HG03139 (cell line): ENCODE results near the gene NMNAT3.
"Not testable (repeated sequence)": the region's sequence is repeated elsewhere in the genome, so short reads cannot be mapped to it uniquely, and the experiment has no call there.

ENCODE experiments used
- ATAC-seq: cut with Tn5 transposase; IDR thresholded peaks from one replicate; pipeline ENCODE4 v1.9.1; 2021; ENCODE audit not compliant: unreplicated experiment

The NMNAT3 gene

DNA sequence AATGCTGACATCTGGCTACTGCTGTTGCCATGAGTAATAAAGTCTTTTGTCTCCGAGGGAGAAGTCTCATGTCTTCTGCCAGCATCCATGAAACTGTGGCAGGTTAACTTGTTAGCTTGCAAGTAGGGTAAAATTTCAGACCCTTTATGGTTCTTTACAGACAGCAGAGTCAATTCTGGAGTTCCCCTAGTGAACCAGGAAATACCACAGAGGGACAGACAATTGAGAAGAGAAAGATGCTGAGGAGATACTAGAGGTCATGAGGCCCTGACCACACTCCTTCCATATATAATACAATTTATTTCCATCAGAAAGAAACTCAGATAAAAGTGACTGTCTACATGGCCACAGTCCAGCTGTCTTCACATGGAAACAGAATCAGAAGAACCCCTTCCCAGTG, 38.1 kb downstream of the NMNAT3 start:
- ATAC-seq = no peak

DNA sequence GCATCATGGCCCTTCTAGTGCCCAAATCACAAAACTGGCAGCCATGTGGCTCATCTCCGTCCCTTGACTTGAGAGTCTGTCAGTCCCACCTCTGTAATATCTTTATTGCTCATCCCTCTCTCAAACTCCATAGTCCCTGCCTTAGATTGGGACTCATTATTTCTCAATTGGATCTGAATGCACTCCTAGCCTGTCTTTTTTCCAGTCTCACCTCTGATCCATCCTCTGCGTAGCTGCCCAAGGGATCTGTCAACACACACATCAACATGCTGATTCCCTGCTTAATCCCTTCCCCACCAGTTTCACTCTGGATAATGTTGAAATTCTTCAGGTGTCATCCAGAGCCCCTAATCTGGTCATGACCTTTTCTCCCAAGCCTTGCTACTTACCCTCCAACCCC, 39.3 kb downstream of the NMNAT3 start:
- ATAC-seq = no peak

DNA sequence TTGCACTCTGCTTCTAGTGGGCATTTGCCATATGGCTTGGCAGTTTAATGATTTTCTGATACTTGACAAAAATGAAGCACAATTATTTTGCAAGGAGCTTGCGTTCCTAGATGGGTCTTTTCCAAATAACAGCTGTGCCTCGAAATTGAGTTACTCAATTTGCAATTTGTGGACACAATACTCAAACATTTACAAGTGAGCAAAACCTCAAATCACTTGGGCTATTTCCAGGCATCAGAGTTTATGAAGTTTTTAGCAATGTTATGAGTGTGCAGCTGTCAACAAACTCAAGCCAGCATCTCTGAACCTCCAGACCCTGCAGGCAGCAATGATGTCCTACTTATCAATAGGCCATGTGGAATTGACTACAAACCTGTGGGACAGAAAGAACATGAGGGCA, 41.3 kb downstream of the NMNAT3 start:
- no peak for ATAC-seq

DNA sequence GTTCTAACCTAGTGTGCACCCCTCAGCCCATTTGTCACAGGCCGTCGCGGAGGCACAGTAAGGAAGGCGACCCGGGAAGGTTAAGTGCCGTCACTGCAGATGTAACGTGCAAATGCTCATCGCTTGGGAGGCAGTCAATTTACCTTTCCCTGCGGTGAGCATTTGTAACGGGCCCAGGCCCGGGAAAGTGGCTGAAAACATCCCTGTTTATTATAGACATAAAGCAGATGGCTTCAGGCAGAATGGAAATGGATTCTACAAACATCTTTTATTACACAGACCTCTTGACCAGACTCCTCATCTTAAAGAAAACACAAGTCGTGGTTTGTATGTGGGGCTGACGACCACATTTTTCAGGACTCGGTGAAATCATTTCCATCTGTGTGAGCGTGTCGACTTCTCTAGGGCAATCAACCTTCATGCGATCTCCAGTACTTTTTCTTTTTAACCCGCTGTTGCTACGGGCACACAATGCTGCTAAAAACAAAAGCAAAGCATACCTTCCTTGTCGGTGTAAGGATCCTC, 43.6 kb downstream of the NMNAT3 start:
- ATAC-seq = no peak

DNA sequence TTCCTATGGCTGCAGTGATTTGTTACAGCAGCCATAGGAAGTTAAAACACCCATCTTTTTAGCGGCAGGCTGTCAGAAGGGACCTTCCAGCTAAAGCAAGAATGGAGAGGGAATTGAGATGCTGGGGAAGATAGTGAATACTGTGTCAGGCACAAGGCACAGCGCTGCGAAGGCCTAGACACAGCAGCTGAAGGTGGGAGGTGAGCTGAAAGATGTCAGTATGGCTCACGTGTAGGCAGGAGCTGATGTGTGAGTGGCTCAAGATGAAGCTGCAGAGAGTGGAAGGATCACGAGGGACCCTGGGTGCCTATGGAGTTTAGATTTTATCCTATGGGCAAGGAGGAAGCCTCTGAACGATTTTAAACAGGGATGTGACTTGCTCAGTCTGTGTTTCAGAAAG, 44.3 kb downstream of the NMNAT3 start:
- no peak for ATAC-seq

DNA sequence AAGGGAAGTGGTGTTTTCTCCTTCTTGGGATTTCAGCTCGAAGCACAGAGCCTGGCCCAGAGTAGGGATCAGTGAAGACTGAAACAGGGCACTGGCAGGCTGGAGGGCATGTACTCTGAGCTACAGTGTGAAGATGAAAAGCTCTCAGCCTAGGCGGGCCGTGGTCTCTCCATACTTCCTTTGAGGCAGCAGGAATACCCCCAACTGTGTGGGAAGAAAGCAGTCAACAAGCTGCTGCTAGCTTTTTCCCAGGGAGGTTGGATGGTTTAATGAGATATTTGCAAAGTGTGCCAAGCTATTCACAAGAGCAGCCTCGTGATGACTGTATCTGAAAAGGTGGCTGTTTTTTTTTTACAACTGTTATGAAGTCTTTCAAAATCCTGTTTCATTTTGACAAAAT, 47.2 kb downstream of the NMNAT3 start:
- ATAC-seq = no peak

DNA sequence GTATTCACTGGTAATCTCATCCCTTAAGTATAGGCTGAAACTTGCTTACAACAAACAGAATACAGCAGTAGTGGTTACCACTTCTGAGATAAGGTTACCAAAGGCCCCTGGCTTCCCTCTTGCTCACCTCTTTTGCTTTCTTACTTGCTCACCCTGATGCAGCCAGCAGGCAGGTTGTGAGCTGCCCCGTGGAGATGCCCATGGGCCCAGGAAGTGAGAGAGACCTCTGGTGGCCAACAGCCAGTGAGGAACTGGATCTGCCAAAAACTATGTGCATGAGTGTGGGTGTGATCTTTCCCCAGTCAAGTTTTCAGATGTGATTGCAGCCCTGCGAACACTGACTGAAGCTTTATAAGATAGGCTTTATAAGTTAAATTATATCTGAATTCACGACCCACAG, 48.7 kb downstream of the NMNAT3 start:
- ATAC-seq = peak; percentile 63

DNA sequence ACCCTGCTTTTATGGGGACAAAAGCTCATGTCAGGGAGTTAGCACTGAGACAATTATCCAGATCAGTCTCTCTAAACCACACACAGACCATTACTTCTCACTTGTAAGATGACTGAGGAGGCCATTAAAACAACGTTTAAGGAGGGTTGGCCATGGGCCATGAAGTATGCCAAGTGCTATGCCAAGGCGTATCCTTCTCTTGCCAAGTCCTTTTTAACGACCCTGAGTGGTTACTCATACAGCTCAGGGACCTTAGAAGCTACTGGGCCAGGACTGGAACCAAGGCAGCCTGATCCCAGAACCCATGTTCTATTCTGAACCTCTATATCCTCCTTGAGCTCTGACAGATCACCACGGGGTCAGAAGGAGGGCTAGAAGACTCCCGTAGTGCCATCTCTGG, 50.0 kb downstream of the NMNAT3 start:
- ATAC-seq = no peak

DNA sequence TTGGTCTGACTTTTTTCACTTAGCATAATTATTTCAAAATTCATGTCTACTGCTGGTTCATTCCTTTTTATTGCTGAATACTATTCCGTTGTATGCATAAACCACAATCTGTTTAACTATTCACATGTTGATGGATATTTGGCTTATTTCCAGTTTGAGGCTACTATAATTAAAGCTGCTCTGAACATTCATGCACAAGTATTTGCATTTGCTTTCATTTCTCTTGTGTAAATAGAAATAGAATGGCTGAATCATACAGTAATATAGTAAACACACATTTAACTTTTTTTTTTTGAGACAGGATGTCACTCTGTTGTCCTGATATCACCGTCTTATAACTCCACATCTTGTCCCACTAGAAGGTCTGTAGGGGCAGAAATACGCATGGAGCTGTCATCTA, 57.3 kb downstream of the NMNAT3 start:
- no peak for ATAC-seq

DNA sequence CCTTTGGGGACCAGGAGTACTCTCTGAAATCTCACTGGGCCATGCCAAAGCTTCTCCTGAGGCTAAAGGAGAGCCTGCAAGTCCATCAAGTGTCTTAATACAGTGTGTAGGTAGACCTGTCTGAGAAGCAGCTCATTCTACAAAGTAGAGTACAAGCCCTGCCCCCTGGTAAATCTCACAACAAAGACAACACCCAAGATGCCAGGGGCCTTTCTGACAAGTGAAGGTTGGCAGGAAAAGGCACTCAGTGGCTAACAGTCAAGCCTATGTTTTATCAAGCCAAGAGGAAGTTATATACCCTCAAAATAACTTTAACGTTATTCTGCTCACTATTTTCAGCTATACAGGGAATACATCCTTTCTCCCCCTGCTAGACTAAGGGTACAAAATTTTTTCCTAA, 58.3 kb downstream of the NMNAT3 start:
- no peak for ATAC-seq

DNA sequence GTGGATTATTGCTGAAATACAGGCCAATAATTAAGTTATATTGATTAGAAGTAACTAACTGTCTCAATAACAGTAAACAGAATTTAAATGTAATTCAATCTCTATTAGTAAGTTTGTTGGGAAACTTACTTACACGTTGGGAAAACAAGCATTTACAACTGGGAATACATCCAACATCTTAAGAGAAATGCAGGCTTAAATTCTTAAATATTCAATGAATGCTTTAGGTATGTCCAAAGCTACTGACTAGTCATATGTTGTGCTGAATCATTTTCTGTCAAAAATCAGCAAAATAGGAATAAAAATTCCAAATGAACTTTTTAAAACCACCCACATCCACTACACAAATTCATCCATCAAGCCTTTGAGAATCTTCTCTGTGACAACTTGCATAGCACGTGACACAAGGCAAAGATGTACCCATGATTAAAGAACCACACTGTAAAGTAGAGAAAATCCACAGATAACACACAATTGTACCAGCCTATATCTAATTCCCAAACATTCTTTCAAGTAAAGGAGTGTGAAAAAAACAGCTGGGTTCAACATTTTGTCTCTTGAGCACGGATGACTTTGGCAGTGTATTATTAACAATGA, 60.0 kb downstream of the NMNAT3 start:
- no peak for ATAC-seq

DNA sequence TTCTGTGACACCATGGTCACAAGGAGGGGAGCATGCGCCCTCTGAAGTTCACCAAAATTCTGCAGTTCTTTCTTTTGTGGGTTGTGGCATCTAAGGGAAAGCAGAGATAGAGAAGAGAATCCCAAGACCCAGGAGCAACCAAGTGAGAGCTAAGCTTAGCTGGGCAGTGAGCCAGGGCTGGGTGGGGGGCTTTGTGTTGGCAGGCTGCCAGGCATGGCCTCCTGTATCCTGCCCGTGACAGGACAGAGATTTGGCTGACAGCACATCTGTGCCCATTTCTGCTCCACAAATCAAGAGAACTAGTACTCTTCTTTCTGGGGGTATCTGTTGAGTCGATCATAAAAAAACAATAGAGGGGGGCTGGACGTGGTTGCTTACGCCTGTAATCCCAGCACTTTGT, 66.2 kb downstream of the NMNAT3 start:
- ATAC-seq = no peak

DNA sequence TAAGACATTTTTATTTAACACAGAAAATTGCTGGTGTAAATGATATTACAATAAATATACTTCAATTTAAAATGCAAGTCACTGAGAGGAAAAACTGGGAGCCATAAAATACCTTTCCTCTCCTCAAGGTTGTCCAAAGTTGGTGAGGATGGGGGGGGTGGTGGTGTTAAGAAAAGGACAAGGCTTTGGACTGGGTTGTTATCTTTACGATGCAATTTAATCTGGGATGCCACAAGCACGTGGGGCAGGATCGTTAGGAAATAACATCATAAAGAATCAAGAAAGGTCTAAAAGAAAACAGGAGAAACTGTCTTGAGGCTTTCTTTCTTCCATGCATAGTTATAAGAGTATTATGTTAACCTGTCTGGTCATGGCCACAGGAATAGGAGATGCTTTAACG, 66.9 kb downstream of the NMNAT3 start:
- no peak for ATAC-seq

DNA sequence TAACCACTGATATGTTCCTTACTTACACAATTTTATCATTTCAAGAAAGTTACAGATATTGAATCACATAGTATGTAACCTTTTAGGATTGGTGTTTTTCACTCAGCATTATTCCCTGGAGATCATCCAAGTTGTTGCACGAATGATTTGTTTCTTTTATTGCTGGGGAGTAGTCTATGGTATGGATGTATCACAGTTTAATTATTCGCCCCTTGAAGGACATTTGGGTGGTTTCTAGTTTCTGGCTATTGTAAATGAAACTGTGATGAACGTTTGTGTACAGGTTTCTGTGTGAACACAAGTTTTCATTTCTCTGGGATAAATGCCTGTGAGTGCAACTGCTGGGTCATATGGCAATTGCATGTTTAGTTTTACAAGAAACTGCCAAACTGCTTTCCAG, 68.8 kb downstream of the NMNAT3 start:
- ATAC-seq = no peak

DNA sequence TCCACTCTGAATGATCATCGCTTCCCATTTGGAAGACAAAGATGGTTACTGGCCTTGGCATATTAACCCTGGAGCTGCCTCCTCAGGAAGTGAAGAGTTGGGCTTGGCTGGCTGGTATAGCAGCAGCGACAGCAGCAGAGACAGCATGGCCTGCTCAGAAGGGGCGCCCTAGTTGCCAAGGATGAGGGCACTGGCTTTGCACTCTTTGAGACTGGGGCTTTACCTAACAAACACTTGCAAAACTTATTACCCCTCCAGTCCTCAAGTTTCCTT, 69.7 kb downstream of the NMNAT3 start:
- no peak for ATAC-seq

DNA sequence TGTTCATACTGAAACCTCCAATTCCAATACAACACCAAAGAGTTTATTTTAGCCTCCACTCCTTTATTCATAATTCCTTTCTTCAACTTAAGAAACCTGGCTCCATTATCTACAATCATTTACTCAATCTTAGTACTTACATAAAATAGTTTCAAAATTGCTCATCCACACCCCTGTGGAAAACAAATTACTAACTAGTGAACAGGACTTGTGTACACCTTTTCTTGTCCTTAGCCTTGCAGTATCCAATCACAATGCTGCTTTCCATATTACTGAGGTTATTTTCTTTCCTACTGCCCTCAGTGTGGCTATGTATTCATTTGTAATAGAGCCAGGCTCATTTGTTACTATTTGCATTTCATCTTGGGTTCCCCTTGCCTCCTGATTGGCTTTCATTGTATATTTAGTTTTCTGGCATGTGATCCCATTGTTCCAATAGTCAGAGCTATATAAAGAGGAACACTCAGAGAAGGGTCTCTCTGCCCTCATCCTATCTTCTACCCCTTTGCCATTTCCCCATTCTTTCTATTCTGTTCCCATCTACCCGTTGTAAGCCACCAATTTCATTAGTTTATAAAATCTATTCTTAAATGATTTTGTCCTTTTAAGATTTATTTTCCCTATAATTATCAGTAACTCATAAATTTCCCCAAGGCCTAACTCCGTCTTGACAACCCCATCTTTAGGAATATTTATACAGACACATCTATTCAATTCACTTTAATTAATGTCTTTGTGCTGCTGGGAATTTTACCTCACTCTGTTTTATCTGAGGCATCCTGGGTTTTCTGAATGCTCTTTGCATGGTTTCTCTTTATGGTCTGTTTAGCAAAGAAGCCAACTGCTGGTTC, 70.3 kb downstream of the NMNAT3 start:
- no peak for ATAC-seq

DNA sequence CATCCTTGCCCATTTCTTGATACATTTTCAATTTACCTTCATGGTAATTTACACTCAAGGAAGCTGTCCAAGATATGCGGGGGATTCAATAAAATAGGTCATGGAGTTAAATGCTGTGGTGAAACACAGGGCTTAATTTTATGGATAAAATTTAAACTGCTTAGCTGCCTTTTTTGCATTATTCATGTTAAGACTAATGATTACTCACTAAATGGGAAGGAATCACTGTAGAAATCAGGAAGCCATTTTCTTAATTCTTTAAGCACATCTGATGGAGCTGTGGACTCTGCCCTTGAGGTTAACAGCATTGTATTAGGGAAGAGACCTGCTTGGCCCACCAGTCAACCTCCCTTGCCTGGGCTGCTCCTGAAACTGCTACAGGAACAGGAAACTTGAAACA, 75.8 kb downstream of the NMNAT3 start:
- no peak for ATAC-seq

DNA sequence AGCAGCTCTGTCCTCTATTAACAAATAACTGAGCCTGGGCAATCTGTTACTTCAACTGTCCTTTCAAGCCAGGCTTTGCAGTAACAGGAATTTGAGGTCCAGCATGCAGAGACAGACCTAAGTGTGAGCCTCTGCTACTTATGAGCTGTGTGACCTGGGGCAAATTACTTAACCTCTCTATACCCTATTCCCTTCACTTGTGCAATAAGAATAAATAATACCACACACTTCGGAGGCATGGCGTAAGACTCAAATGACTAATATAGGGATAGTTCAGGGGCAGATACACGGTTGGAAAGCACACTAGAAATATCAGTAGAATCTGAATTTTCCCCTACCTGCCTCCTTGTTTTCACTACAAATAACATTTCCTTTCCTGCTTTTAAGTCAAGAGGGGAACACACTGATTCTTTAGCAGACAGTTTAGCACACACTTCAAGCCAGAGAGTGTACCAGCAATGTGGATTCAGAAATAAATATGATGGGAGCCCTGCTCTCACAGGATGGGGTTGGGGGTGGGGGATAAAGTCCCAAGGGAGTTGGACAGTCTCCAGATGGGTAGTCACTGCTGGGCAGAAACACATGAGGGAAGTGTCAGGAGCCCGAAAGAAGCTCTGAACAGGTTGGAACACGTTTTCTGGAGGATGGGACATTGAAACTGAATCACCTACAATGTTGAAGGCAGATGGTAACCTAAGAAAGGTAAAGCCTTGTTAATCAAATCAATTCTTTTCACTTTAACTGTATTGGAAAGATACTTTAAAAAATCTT, 76.4 kb downstream of the NMNAT3 start:
- ATAC-seq = no peak

DNA sequence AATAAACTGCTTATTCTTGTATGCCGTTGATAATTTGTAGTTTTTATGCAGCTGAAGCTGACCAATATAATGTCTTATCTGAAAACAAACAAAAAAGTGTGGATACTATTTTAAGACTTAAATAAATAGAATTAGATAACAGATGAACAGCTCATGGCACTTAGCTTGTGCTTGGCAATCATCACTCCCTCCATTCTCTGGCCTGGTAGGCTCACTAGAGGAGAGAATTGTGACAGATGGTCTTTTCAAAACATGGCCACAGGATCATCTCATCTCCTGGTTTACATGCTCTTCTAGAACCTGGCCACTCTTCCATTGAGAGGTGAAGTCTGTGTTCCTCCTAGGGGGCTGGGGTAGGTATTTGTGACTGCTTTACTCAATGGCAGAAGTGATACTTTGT, 79.8 kb downstream of the NMNAT3 start:
- ATAC-seq = no peak

DNA sequence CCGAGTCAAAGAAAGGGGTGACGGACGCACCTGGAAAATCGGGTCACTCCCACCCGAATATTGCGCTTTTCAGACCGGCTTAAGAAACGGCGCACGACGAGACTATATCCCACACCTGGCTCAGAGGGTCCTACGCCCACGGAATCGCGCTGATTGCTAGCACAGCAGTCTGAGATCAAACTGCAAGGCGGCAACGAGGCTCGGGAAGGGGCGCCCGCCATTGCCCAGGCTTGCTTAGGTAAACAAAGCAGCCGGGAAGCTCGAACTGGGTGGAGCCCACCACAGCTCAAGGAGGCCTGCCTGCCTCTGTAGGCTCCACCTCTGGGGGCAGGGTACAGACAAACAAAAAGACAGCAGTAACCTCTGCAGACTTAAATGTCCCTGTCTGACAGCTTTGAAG, 86.6 kb downstream of the NMNAT3 start:
- not testable (repeated sequence) for ATAC-seq

DNA sequence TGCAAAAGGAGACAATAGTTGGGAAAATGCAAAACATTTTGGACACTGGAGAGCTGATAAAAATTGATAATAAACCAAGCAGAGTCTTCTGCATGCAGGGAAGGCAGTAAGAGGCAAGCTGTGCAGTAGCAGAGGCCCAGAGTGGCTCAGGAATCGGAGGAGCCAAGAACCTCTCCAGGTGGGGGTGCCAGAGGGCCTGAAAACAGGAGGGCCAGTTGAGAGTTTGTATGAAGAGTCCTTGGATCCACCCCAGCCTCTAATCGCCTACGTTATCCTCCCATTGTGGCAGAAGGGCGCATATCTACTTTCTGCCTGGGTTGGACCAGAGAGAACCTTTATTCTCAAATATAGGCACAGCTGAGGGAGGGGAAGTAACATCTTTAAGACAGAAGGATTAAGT, 89.3 kb downstream of the NMNAT3 start:
- no peak for ATAC-seq

DNA sequence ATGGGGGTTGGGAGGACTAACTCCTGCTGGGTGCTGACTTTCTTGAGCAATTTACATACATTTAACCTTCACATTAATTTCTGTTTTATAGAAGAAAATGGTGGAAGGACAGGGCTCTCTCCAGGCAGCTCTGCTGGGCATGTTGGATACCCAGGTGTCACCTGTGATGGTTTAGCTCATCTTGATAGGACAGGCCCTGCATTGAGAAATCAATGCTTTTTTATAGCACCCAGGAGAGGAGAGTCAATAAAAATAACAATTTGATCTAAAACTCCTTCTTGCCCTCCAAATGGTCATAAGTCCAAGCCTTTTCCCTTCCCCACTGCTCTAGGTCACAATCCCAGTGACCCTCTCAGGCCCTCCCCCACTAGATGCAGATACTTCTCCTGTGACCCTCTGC, 90.0 kb downstream of the NMNAT3 start:
- ATAC-seq = no peak
